Measurements from ENCODE around the gene MLH1.
"Not testable (repeated sequence)": the region's sequence is repeated elsewhere in the genome, so short reads cannot be mapped to it uniquely, and the experiment has no call there.

Gene MLH1

DNA sequence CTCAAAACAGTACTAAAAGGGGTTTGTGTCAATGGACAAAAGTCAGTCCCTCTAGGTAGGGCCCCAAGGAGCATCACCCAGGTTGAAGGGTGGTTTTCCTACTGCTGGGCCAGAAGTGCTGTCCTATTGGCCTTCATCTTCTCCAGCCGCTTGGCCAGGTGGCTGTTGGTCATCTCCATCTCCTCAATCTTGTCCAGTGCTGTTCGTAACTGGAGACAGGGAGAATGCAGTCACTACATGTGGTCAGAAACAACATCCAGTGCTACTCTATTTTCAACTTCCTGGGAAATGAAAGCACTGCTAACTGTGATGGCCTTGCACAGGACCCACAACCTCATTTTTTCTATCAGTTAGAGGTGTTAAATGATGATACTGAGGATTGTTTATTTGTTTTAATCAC is 60.4 kb downstream of the MLH1 start:
- H3K27me3 ChIP-seq (replicated peaks in 2 of 5; ENCODE audit: control insufficient read depth in 4 of 5, insufficient read depth in 5 of 5, low read length in 4 of 5), result no peaks in the 10 kb centered on the region
- H3K4me3 ChIP-seq (ENCODE audit: control insufficient read depth in 1 of 7, extremely low read depth in 1 of 7, insufficient read depth in 4 of 7, low read depth in 2 of 7, low read length in 6 of 7), result no peak overlapping the region
- no peak for DNase-seq
- peak overlapping the region in 1 of 2 experiments; percentile 45 for H3K27ac ChIP-seq (ENCODE audit: insufficient read depth in 1 of 2, low read depth in 1 of 2, low read length in 2 of 2, poor library complexity in 1 of 2, severe bottlenecking in 2 of 2)
- WGBS (ENCODE audit: insufficient coverage), result 100% methylated on average over 1 of the region's 2 CpGs
- ChIA-PET CTCF (no interaction called here), POLR2A (no interaction called here)
- no peaks in the 10 kb centered on the region for H3K9me3 ChIP-seq (ENCODE audit: control extremely low read depth in 1 of 5, control insufficient read depth in 4 of 5, insufficient read depth in 2 of 5, low read depth in 1 of 5, low read length in 4 of 5)
- H3K36me3 ChIP-seq (ENCODE audit: control insufficient read depth in 4 of 4, insufficient read depth in 4 of 4, low read length in 3 of 4), result peaks cover 26 to 78% (median 55%) of the 10 kb centered on the region in 4 experiments
- no peaks in the 10 kb centered on the region for H3K4me1 ChIP-seq (ENCODE audit: control extremely low read depth in 1 of 4, control insufficient read depth in 4 of 4, insufficient read depth in 4 of 4, low read length in 3 of 4)

DNA sequence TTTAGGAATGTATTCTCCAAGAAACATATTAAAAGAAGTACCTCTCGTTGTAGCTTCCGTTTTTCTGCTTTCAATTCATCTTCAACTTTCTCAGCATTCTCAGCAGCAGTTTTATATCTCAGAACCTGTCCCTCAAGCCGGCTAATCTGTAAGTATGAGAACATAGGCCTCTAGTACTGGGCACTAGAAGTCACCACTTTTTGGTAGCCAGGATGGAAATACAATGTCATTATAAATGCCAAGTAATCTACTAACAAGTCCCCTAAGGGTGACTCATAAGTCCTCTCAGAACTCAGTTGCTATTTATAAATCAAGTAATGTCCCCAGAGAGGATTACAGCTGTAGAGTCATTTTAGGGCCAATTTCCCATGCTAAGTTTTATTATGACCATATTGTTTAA is 61.1 kb downstream of the MLH1 start:
- no peaks in the 10 kb centered on the region for H3K27me3 ChIP-seq (replicated peaks in 2 of 5; ENCODE audit: control insufficient read depth in 4 of 5, insufficient read depth in 5 of 5, low read length in 4 of 5)
- H3K27ac ChIP-seq (ENCODE audit: insufficient read depth in 1 of 2, low read depth in 1 of 2, low read length in 2 of 2, poor library complexity in 1 of 2, severe bottlenecking in 2 of 2), result peak overlapping the region in 1 of 2 experiments; percentile 45
- no peaks in the 10 kb centered on the region for H3K9me3 ChIP-seq (ENCODE audit: control extremely low read depth in 1 of 5, control insufficient read depth in 4 of 5, insufficient read depth in 2 of 5, low read depth in 1 of 5, low read length in 4 of 5)
- POLR2A ChIA-PET, result no interaction called here
- CTCF ChIA-PET, result no interaction called here
- DNase-seq, result peak in 2 of 3 donors; percentile 5 to 8
- WGBS (ENCODE audit: insufficient coverage), result 87% methylated on average over 3 of the region's 3 CpGs
- peaks cover 26 to 74% (median 52%) of the 10 kb centered on the region in 4 experiments for H3K36me3 ChIP-seq (ENCODE audit: control insufficient read depth in 4 of 4, insufficient read depth in 4 of 4, low read length in 3 of 4)
- no peak overlapping the region for H3K4me3 ChIP-seq (ENCODE audit: control insufficient read depth in 1 of 7, extremely low read depth in 1 of 7, insufficient read depth in 4 of 7, low read depth in 2 of 7, low read length in 6 of 7)
- no peaks in the 10 kb centered on the region for H3K4me1 ChIP-seq (ENCODE audit: control extremely low read depth in 1 of 4, control insufficient read depth in 4 of 4, insufficient read depth in 4 of 4, low read length in 3 of 4)

DNA sequence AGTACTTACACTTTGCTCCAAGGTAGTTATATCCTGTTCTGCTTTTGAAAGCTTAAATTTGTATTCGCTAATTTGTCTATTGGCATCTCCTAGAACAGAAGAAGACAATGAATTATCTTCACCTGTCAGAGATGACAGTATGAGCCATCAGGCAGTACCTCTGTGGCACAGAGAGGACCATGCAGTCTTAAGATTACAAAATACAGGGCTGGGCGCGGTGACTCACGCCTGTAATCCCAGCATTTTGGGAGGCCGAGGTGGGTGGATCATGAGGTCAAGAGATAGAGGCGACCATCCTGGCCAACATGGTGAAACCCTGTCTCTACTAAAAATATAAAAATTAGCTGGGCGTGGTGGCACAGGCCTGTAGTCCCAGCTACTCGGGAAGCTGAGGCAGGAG is 61.8 kb downstream of the MLH1 start:
- H3K27ac ChIP-seq (ENCODE audit: insufficient read depth in 1 of 2, low read depth in 1 of 2, low read length in 2 of 2, poor library complexity in 1 of 2, severe bottlenecking in 2 of 2); H3K27me3 ChIP-seq (replicated peaks in 2 of 5; ENCODE audit: control insufficient read depth in 4 of 5, insufficient read depth in 5 of 5, low read length in 4 of 5); H3K4me1 ChIP-seq (ENCODE audit: control extremely low read depth in 1 of 4, control insufficient read depth in 4 of 4, insufficient read depth in 4 of 4, low read length in 3 of 4); DNase-seq; CTCF ChIA-PET; H3K9me3 ChIP-seq (ENCODE audit: control extremely low read depth in 1 of 5, control insufficient read depth in 4 of 5, insufficient read depth in 2 of 5, low read depth in 1 of 5, low read length in 4 of 5); H3K4me3 ChIP-seq (ENCODE audit: control insufficient read depth in 1 of 7, extremely low read depth in 1 of 7, insufficient read depth in 4 of 7, low read depth in 2 of 7, low read length in 6 of 7): not testable (repeated sequence)
- 91% methylated on average over 7 of the region's 8 CpGs for WGBS (ENCODE audit: insufficient coverage)
- H3K36me3 ChIP-seq (ENCODE audit: control insufficient read depth in 4 of 4, insufficient read depth in 4 of 4, low read length in 3 of 4), result peaks cover 25 to 70% (median 46%) of the 10 kb centered on the region in 4 experiments
- POLR2A ChIA-PET, result interaction anchor here (0.6 kb wide), 1 partner anchor 569 kb away, joined by 4 read pairs; no protein-coding TSS in a partner anchor

DNA sequence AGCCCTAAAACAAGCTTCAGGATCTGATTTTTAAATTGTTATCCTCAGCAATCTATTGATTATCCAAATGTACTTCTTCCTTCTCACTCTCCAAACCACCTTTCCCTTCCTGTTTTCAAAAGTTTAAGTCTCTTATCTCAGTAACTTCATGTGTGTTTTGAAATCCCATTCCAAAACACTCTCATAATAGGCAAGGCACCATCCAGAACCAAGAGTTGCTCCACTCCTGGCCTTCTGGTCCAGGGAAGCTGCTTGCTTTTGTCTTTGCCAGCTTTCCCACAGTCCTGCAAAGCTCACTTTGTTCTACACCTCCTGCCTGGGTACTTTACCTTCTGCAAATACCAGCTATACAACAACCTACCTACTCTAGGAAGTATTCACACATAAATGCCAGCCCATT is 63.5 kb downstream of the MLH1 start:
- POLR2A ChIA-PET, result interaction anchor here (0.5 kb wide), 1 partner anchor 9 kb away, joined by 3 read pairs; no protein-coding TSS in a partner anchor
- Histone ChIP-seq H3K36me3 (ENCODE audit: control insufficient read depth in 4 of 4, insufficient read depth in 4 of 4, low read length in 3 of 4) (peaks cover 17 to 62% (median 37%) of the 10 kb centered on the region in 4 experiments), H3K27me3 (replicated peaks in 2 of 5; ENCODE audit: control insufficient read depth in 4 of 5, insufficient read depth in 5 of 5, low read length in 4 of 5) (no peaks in the 10 kb centered on the region), H3K9me3 (ENCODE audit: control extremely low read depth in 1 of 5, control insufficient read depth in 4 of 5, insufficient read depth in 2 of 5, low read depth in 1 of 5, low read length in 4 of 5) (no peaks in the 10 kb centered on the region), H3K4me1 (ENCODE audit: control extremely low read depth in 1 of 4, control insufficient read depth in 4 of 4, insufficient read depth in 4 of 4, low read length in 3 of 4) (peaks cover 0 to 10% (median 2%) of the 10 kb centered on the region in 4 experiments), H3K27ac (ENCODE audit: insufficient read depth in 1 of 2, low read depth in 1 of 2, low read length in 2 of 2, poor library complexity in 1 of 2, severe bottlenecking in 2 of 2) (no peak overlapping the region), H3K4me3 (ENCODE audit: control insufficient read depth in 1 of 7, extremely low read depth in 1 of 7, insufficient read depth in 4 of 7, low read depth in 2 of 7, low read length in 6 of 7) (no peak overlapping the region)
- CTCF ChIA-PET, result interaction anchor here (1.2 kb wide), 2 partner anchors 46 to 157 kb away, joined by 3 read pairs; no protein-coding TSS in a partner anchor
- no peak for DNase-seq

DNA sequence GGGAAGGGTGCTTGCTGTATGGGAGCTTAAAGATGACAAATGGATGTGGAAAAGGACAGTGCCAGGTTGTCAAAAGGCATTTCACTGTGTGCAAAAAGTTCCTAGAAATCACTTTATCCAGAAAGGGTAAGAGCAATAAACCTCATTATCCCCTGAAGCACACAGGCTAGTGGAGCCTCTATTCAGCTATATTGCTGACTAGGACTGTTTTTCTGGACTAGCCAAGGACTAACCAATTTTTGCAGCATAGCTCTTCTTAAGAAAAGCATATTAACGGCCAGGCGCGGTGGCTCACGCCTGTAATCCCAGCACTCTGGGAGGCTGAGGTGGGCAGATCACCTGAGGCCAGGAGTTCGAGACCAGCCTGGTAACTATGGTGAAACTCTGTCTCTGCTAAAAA is 64.8 kb downstream of the MLH1 start:
- Histone ChIP-seq H3K36me3 (ENCODE audit: control insufficient read depth in 4 of 4, insufficient read depth in 4 of 4, low read length in 3 of 4) (peaks cover 15 to 65% (median 37%) of the 10 kb centered on the region in 4 experiments), H3K9me3 (ENCODE audit: control extremely low read depth in 1 of 5, control insufficient read depth in 4 of 5, insufficient read depth in 2 of 5, low read depth in 1 of 5, low read length in 4 of 5) (no peaks in the 10 kb centered on the region), H3K4me3 (ENCODE audit: control insufficient read depth in 1 of 7, extremely low read depth in 1 of 7, insufficient read depth in 4 of 7, low read depth in 2 of 7, low read length in 6 of 7) (no peak overlapping the region), H3K4me1 (ENCODE audit: control extremely low read depth in 1 of 4, control insufficient read depth in 4 of 4, insufficient read depth in 4 of 4, low read length in 3 of 4) (peaks cover 0 to 10% (median 2%) of the 10 kb centered on the region in 4 experiments), H3K27me3 (replicated peaks in 2 of 5; ENCODE audit: control insufficient read depth in 4 of 5, insufficient read depth in 5 of 5, low read length in 4 of 5) (no peaks in the 10 kb centered on the region), H3K27ac (ENCODE audit: insufficient read depth in 1 of 2, low read depth in 1 of 2, low read length in 2 of 2, poor library complexity in 1 of 2, severe bottlenecking in 2 of 2) (no peak overlapping the region)
- 100% methylated on average over 5 of the region's 5 CpGs for WGBS (ENCODE audit: insufficient coverage)
- no peak for DNase-seq
- CTCF ChIA-PET, result interaction anchor here (0.8 to 1.2 kb wide), 2 partner anchors 139 to 156 kb away, joined by 3 read pairs; no protein-coding TSS in a partner anchor
- POLR2A ChIA-PET, result interaction anchor here (0.7 kb wide), 1 partner anchor 65 kb away, joined by 3 read pairs; no protein-coding TSS in a partner anchor

DNA sequence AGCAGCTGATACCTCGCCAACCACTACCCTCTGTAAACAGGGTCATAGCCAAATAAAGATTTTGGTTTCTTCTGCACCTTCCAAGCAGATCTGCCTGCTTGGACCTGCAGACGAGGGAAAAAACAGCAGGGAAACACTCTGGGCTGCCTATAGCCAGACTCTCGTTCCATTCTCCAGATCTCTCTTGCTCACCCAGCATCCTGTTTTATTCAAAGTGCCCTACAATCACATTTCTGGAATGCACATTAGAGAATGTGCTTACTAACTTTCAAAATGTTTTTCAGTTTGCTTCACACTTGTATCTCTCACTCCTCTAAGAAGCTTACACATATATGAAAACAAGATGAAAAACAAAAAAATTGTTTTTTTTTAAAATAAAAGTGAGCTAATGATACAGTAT is 71.4 kb downstream of the MLH1 start:
- ChIA-PET CTCF (interaction anchor here (1.1 kb wide), 1 partner anchor 13 kb away, joined by 3 read pairs; no protein-coding TSS in a partner anchor), POLR2A (no interaction called here)
- DNase-seq, result no peak
- H3K27ac ChIP-seq (ENCODE audit: insufficient read depth in 1 of 2, low read depth in 1 of 2, low read length in 2 of 2, poor library complexity in 1 of 2, severe bottlenecking in 2 of 2), result no peak overlapping the region
- peaks cover 0 to 12% (median 2%) of the 10 kb centered on the region in 4 experiments for H3K4me1 ChIP-seq (ENCODE audit: control extremely low read depth in 1 of 4, control insufficient read depth in 4 of 4, insufficient read depth in 4 of 4, low read length in 3 of 4)
- peaks cover 2 to 41% (median 22%) of the 10 kb centered on the region in 4 experiments for H3K36me3 ChIP-seq (ENCODE audit: control insufficient read depth in 4 of 4, insufficient read depth in 4 of 4, low read length in 3 of 4)
- no peaks in the 10 kb centered on the region for H3K9me3 ChIP-seq (ENCODE audit: control extremely low read depth in 1 of 5, control insufficient read depth in 4 of 5, insufficient read depth in 2 of 5, low read depth in 1 of 5, low read length in 4 of 5)
- WGBS (ENCODE audit: insufficient coverage), result 100% methylated on average over 3 of the region's 3 CpGs
- H3K4me3 ChIP-seq (ENCODE audit: control insufficient read depth in 1 of 7, extremely low read depth in 1 of 7, insufficient read depth in 4 of 7, low read depth in 2 of 7, low read length in 6 of 7), result no peak overlapping the region
- H3K27me3 ChIP-seq (replicated peaks in 2 of 5; ENCODE audit: control insufficient read depth in 4 of 5, insufficient read depth in 5 of 5, low read length in 4 of 5), result no peaks in the 10 kb centered on the region

DNA sequence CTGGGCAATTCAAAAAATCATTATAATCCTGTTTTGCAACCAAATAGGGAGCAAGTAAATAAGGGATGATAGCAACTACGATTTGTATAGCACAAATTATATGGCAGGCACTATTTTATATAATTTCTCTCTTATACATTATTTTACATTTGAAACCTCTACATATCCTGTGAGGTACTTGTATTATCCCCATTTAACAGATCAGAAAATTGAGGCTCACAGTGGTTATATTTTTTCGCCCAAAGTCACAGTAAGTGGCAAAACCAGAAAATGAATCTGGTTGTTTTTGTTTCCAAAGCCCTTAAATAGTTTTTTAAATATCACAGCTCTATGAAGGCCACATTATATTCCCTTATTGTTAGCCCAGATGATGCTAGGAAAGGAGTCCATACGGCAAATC is 74.3 kb downstream of the MLH1 start:
- H3K4me3 ChIP-seq (ENCODE audit: control insufficient read depth in 1 of 7, extremely low read depth in 1 of 7, insufficient read depth in 4 of 7, low read depth in 2 of 7, low read length in 6 of 7), result no peak overlapping the region
- H3K27ac ChIP-seq (ENCODE audit: insufficient read depth in 1 of 2, low read depth in 1 of 2, low read length in 2 of 2, poor library complexity in 1 of 2, severe bottlenecking in 2 of 2), result no peak overlapping the region
- no peak for DNase-seq
- peaks cover 0 to 13% (median 5%) of the 10 kb centered on the region in 4 experiments for H3K4me1 ChIP-seq (ENCODE audit: control extremely low read depth in 1 of 4, control insufficient read depth in 4 of 4, insufficient read depth in 4 of 4, low read length in 3 of 4)
- peaks cover 0 to 28% (median 15%) of the 10 kb centered on the region in 4 experiments for H3K36me3 ChIP-seq (ENCODE audit: control insufficient read depth in 4 of 4, insufficient read depth in 4 of 4, low read length in 3 of 4)
- CTCF ChIA-PET, result interaction anchor here (1.4 kb wide), 1 partner anchor 19 kb away, joined by 3 read pairs; no protein-coding TSS in a partner anchor
- POLR2A ChIA-PET, result no interaction called here
- H3K27me3 ChIP-seq (replicated peaks in 2 of 5; ENCODE audit: control insufficient read depth in 4 of 5, insufficient read depth in 5 of 5, low read length in 4 of 5), result no peaks in the 10 kb centered on the region
- no peaks in the 10 kb centered on the region for H3K9me3 ChIP-seq (ENCODE audit: control extremely low read depth in 1 of 5, control insufficient read depth in 4 of 5, insufficient read depth in 2 of 5, low read depth in 1 of 5, low read length in 4 of 5)
- 100% methylated on average over 1 of the region's 3 CpGs for WGBS (ENCODE audit: insufficient coverage)
